ENCODE data around the gene ICA1L. TPM values are rescaled to one million over a fixed set of nuclear protein-coding genes. Genes with fewer than 3 reads are reported as not detected.

ICA1L gene
- total RNA-seq, 2 experiments from 2014 or later: 1.5 to 1.6 TPM

GRCh38 chr2:202844656-202845055 lies 26.9 kb downstream of the ICA1L start:
- Mint-ChIP-seq H3K4me1 (ENCODE audit: low read depth) (peaks cover 5% of the 10 kb centered on the region), H3K9me3 (peaks cover 7% of the 10 kb centered on the region), H3K27me3 (no peaks in the 10 kb centered on the region), H3K27ac (no peak overlapping the region), H3K4me3 (no peak overlapping the region), H3K36me3 (ENCODE audit: low read depth) (no peaks in the 10 kb centered on the region)
- TF ChIP-seq CTCF (IDR thresholded peaks at IDR 0.05): no peak
- Histone ChIP-seq H3K27ac (ENCODE audit: low read depth in 1 of 2, low read length in 2 of 2) (no peak overlapping the region), H3K4me1 (ENCODE audit: insufficient read depth, low read length) (peaks cover 6% of the 10 kb centered on the region), H3K36me3 (ENCODE audit: insufficient read depth, low read length) (no peaks in the 10 kb centered on the region), H3K9me3 (ENCODE audit: control insufficient read depth in 1 of 2, insufficient read depth in 1 of 2, low read length in 2 of 2) (peaks cover 15% of the 10 kb centered on the region in 2 experiments), H3K4me3 (ENCODE audit: low read length) (no peak overlapping the region), H3K27me3 (ENCODE audit: control insufficient read depth in 1 of 2, insufficient read depth in 2 of 2, low read length in 2 of 2) (no peaks in the 10 kb centered on the region)
- intact Hi-C loops (cut with DNase I, micrococcal nuclease): no loop called here
- ATAC-seq (ENCODE audit: poor library complexity) (no peak), DNase-seq (no peak)
- ChIA-PET POLR2A (no interaction called here), CTCF (interaction anchor here (0.9 kb wide), 1 partner anchor 10 kb away, joined by 3 read pairs; no protein-coding TSS in a partner anchor)

GRCh38 chr2:202842690-202843089 lies 28.9 kb downstream of the ICA1L start:
- POLR2A ChIA-PET: interaction anchor here (0.6 to 1.0 kb wide), 2 partner anchors 28 to 243 kb away, joined by 3 read pairs; no protein-coding TSS in a partner anchor
- H3K27ac ChIP-seq (ENCODE audit: low read depth in 1 of 2, low read length in 2 of 2): no peak overlapping the region
- CTCF ChIA-PET: no interaction called here
- H3K9me3 ChIP-seq (ENCODE audit: control insufficient read depth in 1 of 2, insufficient read depth in 1 of 2, low read length in 2 of 2): peaks cover 15% of the 10 kb centered on the region in 2 experiments
- DNase-seq: no peak
- no peaks in the 10 kb centered on the region for H3K4me1 Mint-ChIP-seq (ENCODE audit: low read depth)
- no peaks in the 10 kb centered on the region for H3K36me3 Mint-ChIP-seq (ENCODE audit: low read depth)
- no peak overlapping the region for H3K4me3 ChIP-seq (ENCODE audit: low read length)
- no peak for ATAC-seq (ENCODE audit: poor library complexity)
- TF ChIP-seq CTCF (IDR thresholded peaks at IDR 0.05): no peak
- intact Hi-C loops (cut with DNase I, micrococcal nuclease): no loop called here
- H3K27me3 ChIP-seq (ENCODE audit: control insufficient read depth in 1 of 2, insufficient read depth in 2 of 2, low read length in 2 of 2): no peaks in the 10 kb centered on the region
- H3K36me3 ChIP-seq (ENCODE audit: insufficient read depth, low read length): no peaks in the 10 kb centered on the region
- no peak overlapping the region for H3K4me3 Mint-ChIP-seq
- H3K27ac Mint-ChIP-seq: no peak overlapping the region
- H3K27me3 Mint-ChIP-seq: no peaks in the 10 kb centered on the region
- H3K4me1 ChIP-seq (ENCODE audit: insufficient read depth, low read length): no peaks in the 10 kb centered on the region
- H3K9me3 Mint-ChIP-seq: peaks cover 7% of the 10 kb centered on the region

- H3K4me1 Mint-ChIP-seq (ENCODE audit: low read depth): no peaks in the 10 kb centered on the region
- intact Hi-C loops (cut with DNase I, micrococcal nuclease): no loop called here
- DNase-seq (no peak), ATAC-seq (ENCODE audit: poor library complexity) (no peak)
- CTCF ChIA-PET: no interaction called here
- no peak overlapping the region for H3K4me3 ChIP-seq (ENCODE audit: low read length)
- H3K27ac ChIP-seq (ENCODE audit: low read depth in 1 of 2, low read length in 2 of 2): no peak overlapping the region
- H3K27ac Mint-ChIP-seq: no peak overlapping the region
- no peaks in the 10 kb centered on the region for H3K27me3 ChIP-seq (ENCODE audit: control insufficient read depth in 1 of 2, insufficient read depth in 2 of 2, low read length in 2 of 2)
- H3K36me3 Mint-ChIP-seq (ENCODE audit: low read depth): no peaks in the 10 kb centered on the region
- H3K9me3 Mint-ChIP-seq: peaks cover 7% of the 10 kb centered on the region
- no peaks in the 10 kb centered on the region for H3K27me3 Mint-ChIP-seq
- peaks cover 15% of the 10 kb centered on the region in 2 experiments for H3K9me3 ChIP-seq (ENCODE audit: control insufficient read depth in 1 of 2, insufficient read depth in 1 of 2, low read length in 2 of 2)
- H3K36me3 ChIP-seq (ENCODE audit: insufficient read depth, low read length): no peaks in the 10 kb centered on the region
- H3K4me3 Mint-ChIP-seq: no peak overlapping the region
- no peaks in the 10 kb centered on the region for H3K4me1 ChIP-seq (ENCODE audit: insufficient read depth, low read length)
- no peak for TF ChIP-seq CTCF (IDR thresholded peaks at IDR 0.05)
- POLR2A ChIA-PET: interaction anchor here (1.3 kb wide), 1 partner anchor 29 kb away, joined by 4 read pairs; no protein-coding TSS in a partner anchor
Measured at GRCh38 chr2:202841090-202841867, 30.3 kb downstream of the ICA1L start.

Data from CD4-positive, alpha-beta T cell (primary cell).